ENCODE results near the gene LDHAL6A.

Gene LDHAL6A

DNA sequence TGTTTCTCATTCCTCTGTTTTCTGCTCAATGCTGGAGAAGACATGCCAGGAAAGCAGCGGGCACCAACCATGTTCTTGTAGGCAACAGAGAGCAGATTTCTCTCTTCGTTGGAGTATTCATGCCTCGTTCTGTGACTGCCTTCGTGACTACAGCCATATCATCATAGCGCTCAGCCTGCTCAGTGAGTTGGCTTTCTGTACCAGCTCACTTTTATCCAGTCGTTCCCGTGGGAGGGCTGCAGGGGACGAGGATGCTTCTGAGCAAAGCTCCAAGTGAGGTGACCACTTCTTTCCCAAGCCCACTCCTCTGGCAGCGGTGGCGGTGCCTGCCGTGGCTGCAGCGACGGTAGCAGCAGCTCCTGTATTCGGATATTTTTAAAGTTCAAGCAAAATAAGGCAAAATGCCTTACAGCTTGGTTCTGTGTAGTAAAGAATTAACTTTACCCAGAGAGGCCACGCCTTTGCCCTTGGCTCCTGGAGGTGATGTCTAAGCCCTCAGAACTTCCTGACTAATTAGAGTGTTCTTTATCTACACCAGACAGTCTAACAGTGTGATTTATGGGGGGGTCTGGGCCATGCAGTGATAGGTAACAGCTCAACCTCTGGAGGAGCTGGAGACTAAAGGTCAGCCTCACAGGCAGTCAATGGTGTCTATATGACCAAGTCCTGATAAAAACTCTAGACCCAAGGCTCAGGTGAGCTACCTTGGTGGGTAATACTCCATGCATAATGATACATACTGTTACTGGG, 35.3 kb downstream of the LDHAL6A start:
- DNase-seq (ENCODE audit: low read depth), result no peak

- no peak for DNase-seq (ENCODE audit: low read depth)
These were observed 36.3 kb downstream of the LDHAL6A start for GRCh38 chr11:18491924-18492323.

DNA sequence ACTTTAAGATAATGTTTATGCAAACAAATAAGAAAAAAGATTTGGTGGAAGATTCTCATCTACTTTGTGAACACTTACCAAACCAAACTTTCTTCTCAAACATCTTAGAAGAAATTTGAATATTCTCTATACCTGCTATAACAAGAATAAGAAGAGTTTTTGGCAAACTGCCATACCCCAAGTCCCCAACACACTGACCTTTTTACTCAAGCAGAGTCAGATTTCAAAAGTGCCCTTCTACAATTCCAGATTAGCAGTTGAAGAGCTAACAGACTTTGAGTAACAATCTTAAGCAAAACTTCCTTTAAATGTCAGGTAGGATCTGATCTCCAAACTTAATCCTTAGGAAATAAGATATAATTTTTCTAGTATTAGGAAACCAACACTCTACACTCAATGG, 37.2 kb downstream of the LDHAL6A start:
- DNase-seq (ENCODE audit: low read depth), result no peak

DNA sequence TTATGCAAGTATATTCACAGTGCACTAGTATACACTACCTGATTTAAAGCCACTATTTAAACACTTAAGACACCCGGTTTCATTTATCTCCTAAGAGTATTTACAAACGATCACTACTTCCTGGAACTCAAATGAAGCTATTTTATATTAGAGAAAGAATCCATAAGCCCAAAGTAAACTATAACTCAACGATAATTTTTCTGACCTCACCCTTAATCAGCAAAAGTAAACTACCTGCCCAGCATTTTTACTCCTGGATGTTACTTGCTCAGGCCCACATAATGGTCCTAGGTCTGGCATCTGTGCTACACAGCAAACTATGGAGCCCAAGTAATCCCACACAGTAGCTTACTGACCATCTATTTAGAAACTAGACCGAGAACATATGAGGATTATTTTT, 37.7 kb downstream of the LDHAL6A start:
- DNase-seq (ENCODE audit: low read depth), result no peak

- no peak for DNase-seq (ENCODE audit: low read depth)
These were observed 39.6 kb downstream of the LDHAL6A start for GRCh38 chr11:18495271-18495670.

- no peak for DNase-seq (ENCODE audit: low read depth)
These were observed 40.0 kb downstream of the LDHAL6A start for GRCh38 chr11:18495703-18496102.

- no peak for DNase-seq (ENCODE audit: low read depth)
These were observed 42.4 kb downstream of the LDHAL6A start for GRCh38 chr11:18498039-18498438.

DNA sequence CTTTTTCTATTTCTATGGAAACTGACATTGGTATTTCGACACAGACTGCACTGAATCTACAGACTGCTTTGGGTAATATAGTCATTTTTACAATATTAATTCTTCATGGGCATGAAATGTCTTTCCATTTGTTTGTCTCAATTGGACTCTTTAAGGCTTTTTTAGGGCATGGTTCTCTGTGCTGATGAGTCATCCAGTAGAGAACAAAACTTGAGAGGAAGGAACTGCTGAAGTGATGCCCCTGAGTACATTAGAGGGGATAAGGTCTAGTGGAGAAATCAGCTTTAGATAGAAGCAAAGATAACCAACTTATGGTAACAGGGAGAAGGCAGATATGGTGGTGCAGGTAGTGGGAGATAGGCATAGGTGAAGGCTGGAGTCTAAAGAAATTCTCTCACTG, 46.0 kb downstream of the LDHAL6A start:
- DNase-seq (ENCODE audit: low read depth), result no peak

DNA sequence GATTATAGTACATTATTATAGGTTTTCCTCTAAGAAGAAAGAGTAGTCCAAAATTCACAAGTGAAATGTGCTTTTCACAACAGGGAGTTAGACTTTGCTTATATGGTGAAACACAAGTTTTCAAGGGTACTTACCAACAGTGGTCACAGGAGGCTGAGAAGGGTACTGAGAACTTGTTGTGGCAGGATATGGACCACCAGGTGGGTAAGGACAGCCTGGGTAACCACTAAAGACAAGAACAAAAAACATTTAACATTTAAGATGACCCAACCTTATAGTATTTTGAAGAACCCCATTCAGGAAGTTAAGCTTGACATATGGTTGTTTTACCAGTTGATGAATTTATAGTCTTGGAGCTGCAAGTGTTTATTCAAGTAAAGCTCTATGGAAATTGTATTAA, 46.7 kb downstream of the LDHAL6A start:
- no peak for DNase-seq (ENCODE audit: low read depth)

GRCh38 chr11:18521122-18521521, 65.5 kb downstream of the LDHAL6A start:
- DNase-seq (ENCODE audit: low read depth), result no peak

- no peak for DNase-seq (ENCODE audit: low read depth)
These were observed 66.7 kb downstream of the LDHAL6A start for GRCh38 chr11:18522388-18522787.

DNA sequence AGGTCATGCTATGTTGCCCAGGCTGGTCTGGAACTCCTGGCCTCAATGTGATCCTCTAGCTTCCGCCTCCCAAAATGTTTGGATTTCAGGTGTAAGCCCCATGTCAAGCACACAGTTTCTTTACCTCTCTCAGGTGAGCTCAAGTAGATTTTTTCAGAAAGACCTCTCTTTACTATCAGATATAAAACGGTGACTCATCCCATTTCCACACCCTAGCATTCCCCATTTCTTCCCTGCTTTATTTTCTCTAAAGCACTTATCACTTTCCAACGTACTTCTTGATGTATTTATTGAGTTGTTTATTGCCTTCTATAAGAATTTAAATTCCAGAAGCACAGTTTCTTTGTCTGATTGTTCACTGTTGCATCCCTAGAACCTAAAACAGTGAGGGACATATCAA, 67.4 kb downstream of the LDHAL6A start:
- DNase-seq (ENCODE audit: low read depth), result no peak

DNA sequence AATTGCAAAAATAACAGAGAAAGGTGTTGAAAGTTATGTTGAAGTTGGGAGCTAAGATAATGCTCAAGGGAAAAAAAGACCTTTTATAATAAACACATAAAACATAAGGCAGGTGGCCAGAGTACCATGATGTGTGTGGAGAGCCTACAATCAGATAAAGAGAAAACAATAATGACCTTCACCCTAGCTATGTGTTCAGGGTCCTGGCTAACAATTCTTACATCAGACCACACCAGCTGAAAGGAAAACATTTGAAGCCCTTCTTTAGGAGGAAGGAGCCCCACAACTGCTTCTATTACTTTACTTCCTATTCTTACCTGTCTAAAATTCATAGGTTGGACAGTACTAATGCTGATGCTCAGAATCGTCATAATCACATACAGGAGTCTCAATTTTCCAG, 68.6 kb downstream of the LDHAL6A start:
- DNase-seq (ENCODE audit: low read depth), result no peak

GRCh38 chr11:18526130-18526520, 70.5 kb downstream of the LDHAL6A start:
- no peak for DNase-seq (ENCODE audit: low read depth)

- DNase-seq (ENCODE audit: low read depth), result peak; percentile 82
These were observed 71.1 kb downstream of the LDHAL6A start, which contains the start of gene TSG101 for GRCh38 chr11:18526521-18527296. Gene TSG101, minus strand, starts transcription at chr11:18526942. Its CDS starts 126 bp downstream, at chr11:18526816.

GRCh38 chr11:18527512-18527911, 71.9 kb downstream of the LDHAL6A start:
- no peak for DNase-seq (ENCODE audit: low read depth)
